Activated naive CD8-positive, alpha-beta T cell treated with anti-CD3 and anti-CD28 coated beads, Interleukin-2, amount 50 U/mL, for 24 hours (primary cell): ENCODE results near the gene HSD11B1.

Experiments used
- ATAC-seq: fragments of 150-1000 bp; cut with Tn5 transposase; one replicate; pipeline ENCODE4 v1.10.0; 2021
- DNase-seq: peaks from one replicate; pipeline ENCODE4 v3.0.0; 2021
- H3K27ac Mint-ChIP-seq: one replicate; pipeline ENCODE4 v1.8.0; 2021; ENCODE audit warnings: mild to moderate bottlenecking, mixed read lengths
- H3K27me3 Mint-ChIP-seq: one replicate; pipeline ENCODE4 v1.8.0; 2021; ENCODE audit warnings: mixed read lengths
- H3K36me3 Mint-ChIP-seq: one replicate; pipeline ENCODE4 v1.8.0; 2021; ENCODE audit warnings: low read depth, mixed read lengths
- H3K4me1 Mint-ChIP-seq: one replicate; pipeline ENCODE4 v1.8.0; 2021; ENCODE audit warnings: mixed read lengths
- H3K4me3 Mint-ChIP-seq: one replicate; pipeline ENCODE4 v1.8.0; 2021; ENCODE audit warnings: mild to moderate bottlenecking, moderate library complexity, mixed read lengths
- H3K9me3 Mint-ChIP-seq: one replicate; pipeline ENCODE4 v1.8.0; 2021; ENCODE audit warnings: mixed read lengths

HSD11B1 gene

DNA sequence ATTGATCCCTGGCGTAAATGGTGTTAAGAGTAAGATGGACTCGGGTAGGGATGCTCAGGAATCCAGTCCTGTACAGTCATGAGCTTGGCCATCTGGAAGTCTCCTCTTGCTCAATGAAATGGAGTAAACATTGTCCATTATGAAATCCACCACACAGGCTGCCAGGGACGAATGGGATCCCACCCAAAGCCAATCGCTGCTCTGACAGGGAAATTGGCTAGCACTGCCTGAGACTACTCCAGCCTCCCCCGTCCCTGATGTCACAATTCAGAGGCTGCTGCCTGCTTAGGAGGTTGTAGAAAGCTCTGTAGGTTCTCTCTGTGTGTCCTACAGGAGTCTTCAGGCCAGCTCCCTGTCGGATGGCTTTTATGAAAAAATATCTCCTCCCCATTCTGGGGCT lies at the start of gene HSD11B1:
HSD11B1 (plus strand) TSS at position 263 of the 400 bp plus-strand sequence; CDS start at position 360, 97 bp downstream.
- ATAC-seq (no peak), DNase-seq (no peak)
- peak within 1 kb of the TSS; percentile 63 for H3K27ac Mint-ChIP-seq
- no peaks in the 10 kb centered on the region for H3K9me3 Mint-ChIP-seq
- no peaks in the 10 kb centered on the region for H3K27me3 Mint-ChIP-seq
- H3K4me1 Mint-ChIP-seq: peaks cover 62% of the 10 kb centered on the region
- H3K36me3 Mint-ChIP-seq: no peaks in the 10 kb centered on the region
- peak within 1 kb of the TSS; percentile 49 for H3K4me3 Mint-ChIP-seq

DNA sequence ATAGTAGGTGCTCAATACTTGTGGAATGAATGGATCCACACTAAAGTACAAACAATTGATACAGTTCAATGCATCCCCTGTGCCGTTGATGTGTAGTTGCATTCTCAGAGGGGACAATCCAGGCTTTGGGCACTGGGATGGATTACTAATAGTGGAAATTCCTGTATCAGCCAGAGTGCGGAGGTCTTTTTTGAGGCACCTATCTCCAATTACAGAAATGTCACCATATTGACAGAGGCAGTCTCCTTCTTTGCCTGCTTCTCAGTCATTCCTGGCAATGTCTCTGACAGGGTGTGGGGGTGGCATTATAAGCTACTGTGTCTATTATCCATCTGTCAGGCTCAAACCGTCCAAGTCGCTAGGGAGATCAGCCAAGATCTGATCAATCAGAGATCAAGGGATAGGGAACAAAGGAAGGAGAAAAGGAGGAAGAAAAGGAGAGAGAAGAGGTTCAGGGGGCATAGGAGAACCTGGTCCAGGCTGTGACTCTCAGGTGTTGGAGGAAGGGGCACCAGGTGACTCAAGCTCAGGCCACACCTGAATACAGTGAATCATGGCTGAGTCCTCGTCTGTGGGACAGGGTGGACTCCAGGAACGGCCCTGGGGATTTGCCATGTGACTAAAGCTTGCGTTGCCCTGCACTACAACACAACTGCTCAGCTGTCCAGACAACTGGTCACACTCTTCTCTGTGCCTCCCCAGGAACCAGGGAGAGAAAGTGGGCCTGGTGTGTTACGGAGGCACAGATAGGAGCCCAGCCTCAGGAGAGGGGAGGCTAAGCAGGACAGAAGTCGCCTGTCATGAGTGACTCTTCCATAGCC lies 49.0 kb upstream of the HSD11B1 start:
- peaks cover 46% of the 10 kb centered on the region for H3K4me1 Mint-ChIP-seq
- no peaks in the 10 kb centered on the region for H3K36me3 Mint-ChIP-seq
- ATAC-seq: no peak
- H3K27ac Mint-ChIP-seq: no peak overlapping the region
- peaks cover 13% of the 10 kb centered on the region for H3K27me3 Mint-ChIP-seq
- H3K4me3 Mint-ChIP-seq: no peak overlapping the region
- no peak for DNase-seq
- no peaks in the 10 kb centered on the region for H3K9me3 Mint-ChIP-seq

DNA sequence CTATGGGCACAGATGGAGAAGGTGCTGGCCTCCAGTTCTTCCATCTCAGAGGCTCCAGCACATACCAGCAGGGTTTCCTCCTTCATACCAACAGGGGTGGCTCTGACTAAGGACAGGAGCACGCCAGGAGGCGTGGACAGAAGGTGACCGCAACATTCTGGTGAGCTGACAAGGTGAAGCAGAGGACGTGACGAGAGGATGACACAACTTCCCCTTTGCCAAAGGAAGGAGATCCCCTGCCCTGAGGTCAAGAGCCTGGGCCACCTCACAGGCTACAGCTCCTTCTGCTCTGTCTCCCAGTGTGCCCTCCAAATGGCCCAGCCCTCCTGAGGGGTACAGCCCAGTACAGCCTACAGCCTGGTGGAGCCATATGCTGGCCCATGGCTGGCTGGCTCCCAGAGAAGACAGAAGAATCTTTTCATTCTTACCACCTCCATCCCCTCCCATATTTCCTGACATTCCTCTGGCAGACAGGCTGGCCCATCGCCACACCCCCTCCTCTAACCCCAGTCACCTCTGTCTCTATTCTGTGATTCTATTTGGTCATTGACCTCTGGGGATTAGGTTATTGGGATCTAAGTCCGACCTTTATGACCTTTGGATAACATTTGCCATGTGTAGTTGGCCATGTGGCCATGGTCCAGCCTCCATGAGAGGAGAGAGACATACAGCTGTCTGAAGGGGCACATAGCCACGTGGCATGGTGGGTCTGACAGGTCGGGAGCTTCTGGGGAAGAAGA lies 47.3 kb upstream of the HSD11B1 start:
- Mint-ChIP-seq H3K4me1 (peaks cover 35% of the 10 kb centered on the region), H3K9me3 (no peaks in the 10 kb centered on the region), H3K27me3 (peaks cover 13% of the 10 kb centered on the region), H3K36me3 (no peaks in the 10 kb centered on the region), H3K27ac (no peak overlapping the region), H3K4me3 (no peak overlapping the region)
- no peak for DNase-seq
- ATAC-seq: no peak

DNA sequence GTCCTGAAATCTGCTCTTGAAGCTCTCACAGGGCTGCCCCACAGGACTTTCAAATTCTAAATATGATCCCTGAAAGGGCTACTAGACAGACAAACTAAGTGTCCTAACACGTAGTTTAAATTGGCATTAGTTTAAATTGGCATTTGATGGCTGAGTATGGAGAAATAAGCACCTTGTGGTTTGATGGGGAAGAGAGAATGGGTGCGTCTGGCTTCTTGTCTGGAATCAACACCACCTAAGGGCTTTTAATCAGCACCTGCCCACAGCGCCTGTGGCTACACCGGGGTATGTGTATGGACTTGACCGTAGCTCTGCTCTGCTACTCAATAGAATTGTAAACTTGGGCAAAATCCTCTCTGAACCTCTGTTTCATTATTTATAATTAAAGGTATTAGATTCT lies 46.7 kb upstream of the HSD11B1 start:
- peaks cover 1% of the 10 kb centered on the region for H3K36me3 Mint-ChIP-seq
- DNase-seq: no peak
- ATAC-seq: no peak
- no peak overlapping the region for H3K4me3 Mint-ChIP-seq
- H3K27ac Mint-ChIP-seq: no peak overlapping the region
- H3K27me3 Mint-ChIP-seq: peaks cover 14% of the 10 kb centered on the region
- H3K4me1 Mint-ChIP-seq: peaks cover 29% of the 10 kb centered on the region
- no peaks in the 10 kb centered on the region for H3K9me3 Mint-ChIP-seq

DNA sequence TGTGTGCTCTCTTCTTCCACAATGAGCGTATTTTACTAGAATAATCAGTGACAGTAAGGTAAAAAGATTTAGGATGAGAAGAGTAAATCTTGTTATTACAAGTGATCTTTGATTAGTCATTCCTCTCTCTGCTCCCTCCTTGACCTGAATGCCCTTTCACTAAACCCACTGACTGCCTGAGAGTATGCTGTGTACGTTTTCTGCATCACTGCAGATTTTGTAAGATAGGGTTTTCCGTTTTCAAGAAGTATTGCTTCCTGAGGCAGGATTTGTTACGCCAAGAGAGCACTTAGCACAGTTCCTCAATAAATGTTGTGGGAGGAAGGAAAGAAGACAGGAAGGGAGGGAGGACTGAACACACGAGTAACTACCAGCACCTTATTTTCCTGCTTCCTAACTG lies 44.7 kb upstream of the HSD11B1 start:
- peaks cover 20% of the 10 kb centered on the region for H3K4me1 Mint-ChIP-seq
- H3K27ac Mint-ChIP-seq: peak overlapping the region; percentile 2
- ATAC-seq (peak; percentile 93), DNase-seq (no peak)
- H3K4me3 Mint-ChIP-seq: no peak overlapping the region
- H3K9me3 Mint-ChIP-seq: no peaks in the 10 kb centered on the region
- H3K27me3 Mint-ChIP-seq: peaks cover 16% of the 10 kb centered on the region
- H3K36me3 Mint-ChIP-seq: peaks cover 4% of the 10 kb centered on the region

DNA sequence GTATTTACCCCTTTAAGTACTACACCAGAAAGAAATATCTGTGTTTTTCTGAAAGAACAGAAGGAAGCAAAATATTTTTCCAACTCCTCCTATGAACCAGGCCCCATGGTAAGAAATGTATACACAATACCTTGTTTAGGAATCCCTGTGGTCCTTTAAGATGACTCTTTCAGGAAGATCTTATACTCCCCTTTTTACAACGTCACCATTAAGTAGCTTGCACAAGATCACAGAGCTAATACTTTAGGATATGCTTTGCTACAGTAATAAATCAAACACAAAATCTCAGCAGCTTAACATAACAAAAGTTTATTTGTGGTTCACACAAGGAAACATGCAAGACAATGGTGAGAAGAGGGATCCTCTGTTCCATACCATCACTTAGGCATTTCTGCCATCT lies 43.6 kb upstream of the HSD11B1 start:
- Mint-ChIP-seq H3K27me3 (peaks cover 14% of the 10 kb centered on the region), H3K4me3 (no peak overlapping the region), H3K27ac (no peak overlapping the region), H3K36me3 (peaks cover 4% of the 10 kb centered on the region), H3K4me1 (peaks cover 20% of the 10 kb centered on the region), H3K9me3 (no peaks in the 10 kb centered on the region)
- no peak for DNase-seq
- ATAC-seq: no peak

DNA sequence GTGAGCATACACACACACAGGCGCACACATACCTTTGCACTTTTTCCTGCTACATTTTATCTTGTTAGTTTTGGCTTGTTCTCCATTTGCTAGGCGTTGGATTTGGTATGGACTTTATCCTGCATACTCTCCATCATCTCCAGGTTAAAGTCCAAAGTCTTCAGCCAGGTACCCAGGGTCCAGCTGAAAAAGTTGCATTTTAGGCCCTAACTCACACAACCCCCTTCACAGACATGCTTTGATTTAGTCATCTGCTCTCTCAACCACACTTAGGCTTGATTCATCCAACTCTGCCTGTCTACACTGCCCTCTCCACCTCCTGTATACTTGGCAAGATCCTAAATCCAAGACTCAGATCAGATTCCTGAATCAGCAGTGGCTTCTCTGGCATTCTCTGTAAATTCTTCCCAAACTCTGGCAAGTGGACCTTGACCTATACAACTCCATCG lies 41.7 kb upstream of the HSD11B1 start:
- Mint-ChIP-seq H3K9me3 (no peaks in the 10 kb centered on the region), H3K27ac (no peak overlapping the region), H3K36me3 (peaks cover 4% of the 10 kb centered on the region), H3K27me3 (peaks cover 11% of the 10 kb centered on the region), H3K4me3 (no peak overlapping the region), H3K4me1 (peaks cover 20% of the 10 kb centered on the region)
- no peak for DNase-seq
- ATAC-seq: no peak

DNA sequence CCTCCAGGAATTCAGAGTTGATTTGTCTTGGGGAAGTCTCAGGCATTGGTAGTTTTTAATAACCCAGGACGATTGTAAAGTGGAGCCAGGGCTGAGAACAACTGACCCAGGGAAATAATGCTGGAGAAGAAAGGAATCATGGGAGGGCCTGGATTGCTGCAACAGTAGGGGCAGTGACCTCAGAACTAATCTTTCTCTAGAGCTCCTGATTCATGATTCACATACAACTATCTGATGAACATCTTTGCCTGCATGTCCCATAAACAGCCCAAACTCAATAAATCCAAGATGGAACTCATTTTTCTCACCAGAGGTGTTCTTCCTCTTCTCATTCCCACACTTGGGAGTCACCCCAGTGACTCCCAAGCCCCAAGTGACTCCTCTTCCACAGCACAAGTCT lies 37.5 kb upstream of the HSD11B1 start:
- no peak overlapping the region for H3K27ac Mint-ChIP-seq
- peaks cover 16% of the 10 kb centered on the region for H3K4me1 Mint-ChIP-seq
- ATAC-seq: no peak
- H3K36me3 Mint-ChIP-seq: peaks cover 6% of the 10 kb centered on the region
- no peak for DNase-seq
- peaks cover 11% of the 10 kb centered on the region for H3K27me3 Mint-ChIP-seq
- H3K4me3 Mint-ChIP-seq: no peak overlapping the region
- peaks cover 5% of the 10 kb centered on the region for H3K9me3 Mint-ChIP-seq

DNA sequence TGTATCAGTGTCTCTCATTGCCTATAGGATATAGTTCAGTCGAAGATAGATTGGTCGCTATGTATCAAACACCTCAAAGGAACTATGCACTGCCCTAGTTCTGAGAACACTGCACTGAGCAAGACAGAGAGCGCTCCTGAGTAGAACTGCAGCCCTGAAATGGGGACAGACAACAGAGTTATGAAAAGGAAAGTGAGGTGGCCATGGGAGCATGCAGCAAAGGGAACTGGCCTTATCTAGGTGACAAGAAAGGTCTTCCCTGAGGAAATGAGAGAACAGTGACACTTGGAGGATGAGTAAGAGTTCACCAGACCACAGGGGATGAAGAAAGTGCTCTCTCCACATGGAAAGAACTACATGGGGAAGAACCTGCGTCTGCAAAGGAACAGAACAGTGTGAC lies 36.9 kb upstream of the HSD11B1 start:
- ATAC-seq: peak; percentile 82
- Mint-ChIP-seq H3K9me3 (peaks cover 5% of the 10 kb centered on the region), H3K4me1 (peaks cover 21% of the 10 kb centered on the region)

DNA sequence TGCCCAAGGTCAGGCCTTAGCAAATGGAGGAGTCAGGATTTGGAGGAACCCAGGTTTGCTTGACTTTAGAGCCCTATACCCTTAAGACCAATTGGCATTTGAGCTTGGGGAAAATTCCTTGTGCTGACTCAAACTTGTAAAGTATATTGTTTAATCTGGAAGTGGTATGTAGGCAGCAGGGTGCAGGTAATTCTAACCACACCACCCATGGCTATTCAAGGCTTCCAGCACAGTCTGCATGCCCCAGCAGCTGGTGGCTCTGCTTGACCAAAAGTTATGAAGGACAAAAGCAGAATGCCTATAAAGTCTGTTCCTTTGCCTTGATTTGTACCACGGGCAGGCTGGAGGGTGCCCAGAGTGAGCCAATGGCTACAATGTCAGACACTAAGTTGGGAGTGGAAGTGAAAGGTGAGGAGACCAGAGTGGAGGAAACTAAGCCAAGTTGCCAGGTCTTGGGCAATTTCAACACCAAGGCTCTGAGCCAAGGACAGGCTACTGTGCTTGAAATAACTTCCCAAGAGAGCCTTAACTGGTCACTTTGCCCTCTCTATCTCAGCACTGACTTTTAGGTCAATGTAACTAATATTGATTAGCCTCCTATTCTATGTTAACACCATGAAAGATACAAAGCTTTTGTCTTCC lies 34.1 kb upstream of the HSD11B1 start:
- Mint-ChIP-seq H3K27me3 (peaks cover 24% of the 10 kb centered on the region), H3K27ac (no peak overlapping the region), H3K9me3 (peaks cover 5% of the 10 kb centered on the region), H3K4me3 (no peak overlapping the region), H3K4me1 (peaks cover 50% of the 10 kb centered on the region), H3K36me3 (peaks cover 2% of the 10 kb centered on the region)
- DNase-seq (no peak), ATAC-seq (no peak)

More for the DNA sequence above, 36.9 kb upstream of the HSD11B1 start:
- H3K27me3 Mint-ChIP-seq: peaks cover 11% of the 10 kb centered on the region
- H3K4me3 Mint-ChIP-seq: no peak overlapping the region
- DNase-seq: no peak
- peaks cover 6% of the 10 kb centered on the region for H3K36me3 Mint-ChIP-seq
- no peak overlapping the region for H3K27ac Mint-ChIP-seq

DNA sequence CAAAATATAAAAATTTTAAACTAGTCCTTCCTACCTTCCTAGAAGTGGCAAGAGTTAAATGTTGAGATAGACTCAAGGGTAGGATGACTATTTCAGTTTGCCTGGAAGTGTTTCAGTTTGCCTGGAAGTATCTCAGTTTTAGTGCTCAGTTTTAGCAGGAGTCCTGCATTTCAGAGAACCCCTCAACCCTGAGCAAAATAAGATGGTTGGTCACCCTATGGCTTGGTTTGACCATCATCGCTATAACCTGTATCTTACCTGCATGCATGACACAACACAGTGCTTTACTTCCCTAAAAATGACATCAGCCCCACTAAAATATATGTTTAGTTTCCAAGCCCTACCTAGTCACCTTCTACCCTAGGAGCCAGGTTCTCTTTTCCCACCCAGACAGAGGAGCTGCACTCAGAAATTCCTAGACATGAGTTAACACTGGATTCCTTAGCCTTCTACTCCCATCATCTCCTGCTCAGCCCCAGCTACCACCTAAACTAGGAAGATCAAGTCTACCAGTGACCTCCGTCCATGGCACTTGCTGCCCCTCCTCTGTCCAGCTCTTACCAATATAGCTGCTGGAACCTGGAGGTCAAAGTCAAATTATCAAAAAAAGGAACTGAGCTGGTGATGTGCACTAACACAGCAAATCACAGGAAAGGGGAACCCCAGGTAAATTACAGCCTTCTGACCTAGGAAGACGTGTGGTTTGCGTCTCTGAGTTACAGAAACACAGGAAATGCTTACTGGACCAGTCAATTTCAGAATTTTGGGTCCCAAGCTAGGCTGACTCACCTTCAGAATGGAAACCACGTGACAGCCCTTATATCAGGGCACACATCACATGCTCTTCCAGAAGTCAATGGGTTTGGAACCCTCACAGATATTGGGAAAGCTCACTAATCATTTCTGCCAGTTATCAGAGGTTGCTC lies 31.7 kb upstream of the HSD11B1 start:
- Mint-ChIP-seq H3K9me3 (peaks cover 5% of the 10 kb centered on the region), H3K27ac (peak overlapping the region; percentile 62), H3K27me3 (peaks cover 47% of the 10 kb centered on the region), H3K36me3 (peaks cover 7% of the 10 kb centered on the region), H3K4me3 (peak overlapping the region; percentile 45), H3K4me1 (peaks cover 57% of the 10 kb centered on the region)
- ATAC-seq: peak; percentile 78
- peak; percentile 29 for DNase-seq

DNA sequence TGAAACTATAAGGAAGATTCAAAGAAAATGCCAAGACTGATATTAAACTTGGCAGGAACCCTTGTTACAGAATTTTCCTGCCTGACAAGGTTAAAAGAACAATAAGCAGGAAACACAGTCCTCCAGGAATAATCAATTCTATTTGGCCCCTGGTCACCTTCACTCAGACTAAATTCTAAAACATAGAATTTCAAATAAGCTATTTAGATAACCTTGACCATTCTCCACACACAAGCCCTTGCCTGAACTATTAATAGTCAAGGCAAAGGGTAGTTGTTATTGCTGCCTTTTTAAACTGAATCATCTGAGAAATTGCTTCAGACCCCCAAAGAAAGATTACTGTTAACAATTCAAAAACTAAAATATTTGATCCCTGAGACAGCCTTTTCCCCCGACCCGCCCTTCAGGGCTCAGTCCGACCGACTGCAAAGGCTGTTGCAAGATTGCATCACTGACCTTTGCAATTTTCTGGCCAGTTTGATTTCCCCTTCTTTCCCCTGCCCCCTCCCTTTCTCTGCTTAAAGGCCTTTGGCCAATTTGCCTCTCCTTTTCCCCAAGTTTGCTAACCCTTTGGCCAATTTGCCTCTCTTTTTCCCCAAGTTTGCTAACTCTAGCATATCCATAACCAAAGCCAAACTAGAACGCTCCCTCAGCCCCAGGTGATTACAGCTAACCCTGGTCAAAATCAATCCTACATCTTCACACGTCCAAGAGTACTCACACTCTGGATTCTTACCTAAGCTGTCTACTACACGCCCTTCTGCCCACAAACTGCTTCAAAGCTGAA lies 30.8 kb upstream of the HSD11B1 start:
- DNase-seq (no peak), ATAC-seq (no peak)
- H3K4me1 Mint-ChIP-seq: peaks cover 57% of the 10 kb centered on the region
- peak overlapping the region; percentile 45 for H3K4me3 Mint-ChIP-seq
- peaks cover 5% of the 10 kb centered on the region for H3K9me3 Mint-ChIP-seq
- peaks cover 7% of the 10 kb centered on the region for H3K36me3 Mint-ChIP-seq
- peaks cover 54% of the 10 kb centered on the region for H3K27me3 Mint-ChIP-seq
- peak overlapping the region; percentile 62 for H3K27ac Mint-ChIP-seq

DNA sequence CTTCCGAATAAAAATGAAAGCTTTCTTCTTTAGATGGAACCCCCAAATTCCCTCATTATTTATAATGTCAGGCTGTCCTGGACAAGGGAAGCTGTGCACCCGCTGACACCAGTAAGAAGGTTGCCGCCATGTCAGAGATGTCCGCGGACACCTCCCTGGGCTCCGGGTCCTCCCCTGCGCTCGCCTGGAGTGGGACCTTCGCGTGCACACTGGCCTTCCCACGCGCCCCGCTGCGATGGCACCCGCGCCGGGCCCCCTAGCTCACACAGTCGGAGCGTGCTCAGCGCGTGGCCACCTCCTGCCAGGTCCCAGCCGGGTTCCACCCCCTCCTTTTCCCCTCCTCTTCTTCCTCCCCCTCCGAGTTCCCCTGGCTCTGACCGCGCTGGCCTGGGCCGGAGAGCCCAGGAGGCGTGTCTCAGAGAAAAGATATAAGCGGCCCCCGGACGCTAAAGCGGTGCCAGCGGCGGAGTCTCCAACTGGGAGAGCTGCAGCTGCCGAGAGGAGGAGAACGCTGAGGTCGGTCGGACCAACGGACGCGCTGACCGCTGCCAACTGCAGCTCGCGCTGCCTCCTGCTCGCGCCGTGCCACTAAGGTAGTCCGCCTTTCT lies 29.6 kb upstream of the HSD11B1 start, which contains the start of gene G0S2:
G0S2 (plus strand) TSS at position 456 of the 608 bp plus-strand sequence. CDS start 273 bp downstream, outside the sequence.
- Mint-ChIP-seq H3K27me3 (peaks cover 54% of the 10 kb centered on the region), H3K4me1 (peaks cover 57% of the 10 kb centered on the region)

More for the DNA sequence above, 29.6 kb upstream of the HSD11B1 start, which contains the start of gene G0S2:
- peak; percentile 35 for ATAC-seq
- H3K36me3 Mint-ChIP-seq: peaks cover 7% of the 10 kb centered on the region
- peak; percentile 53 for DNase-seq
- H3K9me3 Mint-ChIP-seq: peaks cover 5% of the 10 kb centered on the region
- H3K4me3 Mint-ChIP-seq: peak within 1 kb of the TSS; percentile 75
- peak within 1 kb of the TSS; percentile 43 for H3K27ac Mint-ChIP-seq
